DOHH2 (cell line): ENCODE measurements around the gene ADARB1.

Experiments used
- CTCF ChIP-seq: fragments of 200-600 bp; sonication (generic); IDR thresholded peaks from one replicate; pipeline ENCODE4 v1.5.1; 2014; ENCODE audit warnings: antibody characterized with exemption, mild to moderate bottlenecking, low read depth, low read length; ENCODE audit not compliant: poor library complexity, severe bottlenecking
- EZH2phosphoT487 ChIP-seq: fragments of 200-600 bp; sonication (generic); IDR thresholded peaks from 2 replicates; pipeline ENCODE4 v1.6.1; 2017; ENCODE audit warnings: borderline replicate concordance, mild to moderate bottlenecking, antibody characterized with exemption, low read length, moderate library complexity, mixed read lengths

DNA sequence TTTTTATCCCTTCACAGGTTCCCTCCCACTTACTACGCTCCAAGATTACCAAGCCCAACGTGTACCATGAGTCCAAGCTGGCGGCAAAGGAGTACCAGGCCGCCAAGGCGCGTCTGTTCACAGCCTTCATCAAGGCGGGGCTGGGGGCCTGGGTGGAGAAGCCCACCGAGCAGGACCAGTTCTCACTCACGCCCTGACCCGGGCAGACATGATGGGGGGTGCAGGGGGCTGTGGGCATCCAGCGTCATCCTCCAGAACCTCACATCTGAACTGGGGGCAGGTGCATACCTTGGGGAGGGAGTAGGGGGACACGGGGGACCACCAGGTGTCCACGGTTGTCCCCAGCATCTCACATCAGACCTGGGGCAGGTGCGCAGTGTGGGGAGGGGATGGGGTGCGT, 147.6 kb downstream of the ADARB1 start:
- TF ChIP-seq CTCF (no peak), EZH2phosphoT487 (no peak)
